Measurements from ENCODE around the gene GOLT1A.

The GOLT1A gene

GRCh38 chr1:204157962-204158361 lies 55.8 kb downstream of the GOLT1A start:
- TF ChIP-seq CTCF (IDR thresholded peaks at IDR 0.05; ENCODE audit: borderline replicate concordance, insufficient read depth, low read depth, low read length) = no peak
- H3K4me3 ChIP-seq (ENCODE audit: low read depth, low read length) = no peak overlapping the region

- no peak overlapping the region for H3K4me3 ChIP-seq (ENCODE audit: low read depth, low read length)
- TF ChIP-seq CTCF (IDR thresholded peaks at IDR 0.05; ENCODE audit: borderline replicate concordance, insufficient read depth, low read depth, low read length) = no peak
Measured at GRCh38 chr1:204155881-204156280, 57.9 kb downstream of the GOLT1A start.

GRCh38 chr1:204154568-204155255 lies 59.1 kb downstream of the GOLT1A start:
- no peak overlapping the region for H3K4me3 ChIP-seq (ENCODE audit: low read depth, low read length)
- TF ChIP-seq CTCF (IDR thresholded peaks at IDR 0.05; ENCODE audit: borderline replicate concordance, insufficient read depth, low read depth, low read length) = no peak

- no peak for TF ChIP-seq CTCF (IDR thresholded peaks at IDR 0.05; ENCODE audit: borderline replicate concordance, insufficient read depth, low read depth, low read length)
- H3K4me3 ChIP-seq (ENCODE audit: low read depth, low read length) = no peak overlapping the region
Measured at GRCh38 chr1:204153667-204154066, 60.1 kb downstream of the GOLT1A start.

GRCh38 chr1:204152310-204153044 lies 61.3 kb downstream of the GOLT1A start:
- no peak for TF ChIP-seq CTCF (IDR thresholded peaks at IDR 0.05; ENCODE audit: borderline replicate concordance, insufficient read depth, low read depth, low read length)
- no peak overlapping the region for H3K4me3 ChIP-seq (ENCODE audit: low read depth, low read length)

GRCh38 chr1:204151552-204152309 lies 62.1 kb downstream of the GOLT1A start, which contains the start of gene ETNK2:
ETNK2 (minus strand) TSS chr1:204152044; CDS start chr1:204151852, 192 bp downstream.
- H3K4me3 ChIP-seq (ENCODE audit: low read depth, low read length) = no peak within 1 kb of the TSS
- TF ChIP-seq CTCF (IDR thresholded peaks at IDR 0.05; ENCODE audit: borderline replicate concordance, insufficient read depth, low read depth, low read length) = no peak
